Glutamatergic neuron (in vitro differentiated cells): ENCODE measurements around the gene ART5. TPM values are rescaled to one million over a fixed set of nuclear protein-coding genes. Genes with fewer than 3 reads are reported as not detected.

ENCODE experiments used
- DNase-seq: peaks from one replicate; pipeline ENCODE4 v3.0.0; 2022
- H3K27ac Mint-ChIP-seq: one replicate; pipeline ENCODE4 v1.8.0; 2020; ENCODE audit warnings: mild to moderate bottlenecking, mixed read lengths, inconsistent platforms; ENCODE audit not compliant: unreplicated experiment
- H3K27me3 Mint-ChIP-seq: one replicate; pipeline ENCODE4 v1.8.0; 2020; ENCODE audit warnings: mild to moderate bottlenecking, moderate library complexity, mixed read lengths, inconsistent platforms; ENCODE audit not compliant: unreplicated experiment
- H3K36me3 Mint-ChIP-seq: one replicate; pipeline ENCODE4 v1.8.0; 2020; ENCODE audit warnings: mild to moderate bottlenecking, mixed read lengths, inconsistent platforms; ENCODE audit not compliant: unreplicated experiment
- H3K4me1 Mint-ChIP-seq: one replicate; pipeline ENCODE4 v1.8.0; 2020; ENCODE audit warnings: mild to moderate bottlenecking, low read depth, mixed read lengths, inconsistent platforms; ENCODE audit not compliant: unreplicated experiment
- H3K4me3 Mint-ChIP-seq: one replicate; pipeline ENCODE4 v1.8.0; 2020; ENCODE audit warnings: mild to moderate bottlenecking, mixed read lengths, inconsistent platforms; ENCODE audit not compliant: unreplicated experiment
- H3K9me3 Mint-ChIP-seq: one replicate; pipeline ENCODE4 v1.8.0; 2020; ENCODE audit warnings: mild to moderate bottlenecking, moderate library complexity, mixed read lengths, inconsistent platforms; ENCODE audit not compliant: unreplicated experiment
- total RNA-seq: library from RNA; stranded (reverse); fragmentation: NEBNext Ultra II Directional; extraction: Animal tissue kit (Norgen Biotek cat#: 25700); gene quantifications from one replicate; pipeline ENCODE4 v1.2.1, GENCODE V29; 2021; ENCODE audit not compliant: unreplicated experiment
- TF ChIP-seq, protein P1 (sequence below): fragments of 200-600 bp; sonication (generic); IDR thresholded peaks from one replicate; pipeline ENCODE4 v1.5.0; 2021; ENCODE audit not compliant: partially characterized antibody, unreplicated experiment

ART5 gene
- total RNA-seq, 1 donor from 2014 or later: not detected

- peaks cover 8% of the 10 kb centered on the region for H3K4me1 Mint-ChIP-seq
- TF ChIP-seq, protein P1, sequence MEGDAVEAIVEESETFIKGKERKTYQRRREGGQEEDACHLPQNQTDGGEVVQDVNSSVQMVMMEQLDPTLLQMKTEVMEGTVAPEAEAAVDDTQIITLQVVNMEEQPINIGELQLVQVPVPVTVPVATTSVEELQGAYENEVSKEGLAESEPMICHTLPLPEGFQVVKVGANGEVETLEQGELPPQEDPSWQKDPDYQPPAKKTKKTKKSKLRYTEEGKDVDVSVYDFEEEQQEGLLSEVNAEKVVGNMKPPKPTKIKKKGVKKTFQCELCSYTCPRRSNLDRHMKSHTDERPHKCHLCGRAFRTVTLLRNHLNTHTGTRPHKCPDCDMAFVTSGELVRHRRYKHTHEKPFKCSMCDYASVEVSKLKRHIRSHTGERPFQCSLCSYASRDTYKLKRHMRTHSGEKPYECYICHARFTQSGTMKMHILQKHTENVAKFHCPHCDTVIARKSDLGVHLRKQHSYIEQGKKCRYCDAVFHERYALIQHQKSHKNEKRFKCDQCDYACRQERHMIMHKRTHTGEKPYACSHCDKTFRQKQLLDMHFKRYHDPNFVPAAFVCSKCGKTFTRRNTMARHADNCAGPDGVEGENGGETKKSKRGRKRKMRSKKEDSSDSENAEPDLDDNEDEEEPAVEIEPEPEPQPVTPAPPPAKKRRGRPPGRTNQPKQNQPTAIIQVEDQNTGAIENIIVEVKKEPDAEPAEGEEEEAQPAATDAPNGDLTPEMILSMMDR: no peak
- no peaks in the 10 kb centered on the region for H3K9me3 Mint-ChIP-seq
- H3K36me3 Mint-ChIP-seq: no peaks in the 10 kb centered on the region
- DNase-seq: no peak
- no peak overlapping the region for H3K27ac Mint-ChIP-seq
- peaks cover 4% of the 10 kb centered on the region for H3K27me3 Mint-ChIP-seq
- H3K4me3 Mint-ChIP-seq: no peak overlapping the region
Observed at GRCh38 chr11:3611976-3612678, 29.7 kb downstream of the ART5 start.

DNA sequence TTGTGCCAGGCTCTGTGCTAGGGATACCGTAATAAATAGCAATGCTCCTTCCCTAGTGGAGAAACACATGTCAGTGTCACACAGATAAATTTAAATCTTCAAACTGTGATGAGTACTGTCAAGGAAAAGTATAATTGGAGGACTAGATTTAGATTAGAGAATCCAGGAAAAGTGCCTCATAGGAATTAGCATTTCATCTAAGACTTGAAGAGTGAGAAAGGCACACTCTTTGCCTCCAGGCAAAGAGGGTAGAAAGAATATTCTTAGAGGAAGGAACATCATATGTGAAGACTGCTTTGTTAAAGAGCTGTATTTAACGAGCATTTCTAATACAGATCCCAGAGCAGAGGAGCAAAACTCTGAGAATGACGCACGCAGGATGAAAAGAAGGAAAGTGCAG, 30.9 kb downstream of the ART5 start:
- peaks cover 4% of the 10 kb centered on the region for H3K27me3 Mint-ChIP-seq
- H3K36me3 Mint-ChIP-seq: no peaks in the 10 kb centered on the region
- no peak for DNase-seq

DNA sequence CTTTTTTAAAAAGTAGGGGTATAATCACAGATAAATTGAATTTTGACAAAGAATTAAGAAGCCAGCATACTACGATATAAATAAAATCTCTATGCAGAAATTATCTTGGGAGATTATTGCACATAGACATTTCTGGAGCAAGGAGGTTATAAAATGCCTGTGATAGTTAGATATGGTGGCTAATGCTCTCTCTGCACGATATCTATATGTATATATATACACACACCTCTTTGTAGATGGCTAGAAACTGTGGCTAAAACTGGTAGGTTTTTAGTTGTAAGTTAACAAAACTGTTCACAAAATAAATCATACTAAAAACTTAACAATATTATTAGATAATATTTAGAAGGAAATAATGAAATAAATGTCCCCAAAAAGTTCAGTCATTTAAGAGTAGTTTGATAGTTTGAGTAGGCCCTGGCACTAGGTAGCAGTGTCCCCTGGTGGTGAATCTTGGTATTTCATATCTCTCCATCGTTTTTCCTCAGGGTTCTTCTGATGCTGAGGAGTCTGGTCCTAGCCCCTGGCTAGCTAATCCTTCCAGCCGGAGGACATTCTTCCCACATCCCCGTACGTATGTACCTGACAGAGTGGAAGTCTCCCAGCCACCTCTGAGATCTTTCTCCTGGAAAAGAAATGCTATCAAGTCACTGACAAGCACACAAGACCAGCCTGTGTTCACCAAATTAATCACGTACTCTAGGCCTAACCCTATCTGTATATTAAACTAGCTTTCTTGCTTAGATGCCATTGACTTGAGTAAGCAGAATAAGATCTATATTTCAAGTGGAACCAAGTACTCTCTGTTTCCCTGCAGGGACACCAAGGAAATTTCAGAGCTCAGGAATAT, 32.2 kb downstream of the ART5 start:
- TF ChIP-seq, protein P1: peak; percentile 97
- Mint-ChIP-seq H3K27ac (no peak overlapping the region), H3K4me1 (no peaks in the 10 kb centered on the region), H3K27me3 (no peaks in the 10 kb centered on the region), H3K9me3 (no peaks in the 10 kb centered on the region), H3K4me3 (no peak overlapping the region), H3K36me3 (no peaks in the 10 kb centered on the region)
- DNase-seq: no peak

More for the DNA sequence above, 30.9 kb downstream of the ART5 start:
- Mint-ChIP-seq H3K27ac (no peak overlapping the region), H3K9me3 (no peaks in the 10 kb centered on the region), H3K4me3 (no peak overlapping the region), H3K4me1 (peaks cover 6% of the 10 kb centered on the region)
- TF ChIP-seq, protein P1: no peak

GRCh38 chr11:3605771-3606203, 36.0 kb downstream of the ART5 start:
- Mint-ChIP-seq H3K27me3 (no peaks in the 10 kb centered on the region), H3K4me1 (no peaks in the 10 kb centered on the region), H3K9me3 (no peaks in the 10 kb centered on the region), H3K27ac (no peak overlapping the region), H3K36me3 (no peaks in the 10 kb centered on the region), H3K4me3 (no peak overlapping the region)
- TF ChIP-seq, protein P1: no peak
- no peak for DNase-seq

GRCh38 chr11:3605283-3605662, 36.5 kb downstream of the ART5 start:
- TF ChIP-seq, protein P1: no peak
- Mint-ChIP-seq H3K36me3 (no peaks in the 10 kb centered on the region), H3K4me1 (no peaks in the 10 kb centered on the region), H3K9me3 (no peaks in the 10 kb centered on the region), H3K27me3 (no peaks in the 10 kb centered on the region), H3K27ac (no peak overlapping the region), H3K4me3 (no peak overlapping the region)
- DNase-seq: no peak
